GM12878 (cell line): ENCODE data around the gene CD9. TPM values are rescaled to one million over a fixed set of nuclear protein-coding genes. Genes with fewer than 3 reads are reported as not detected.

Source experiments
- ATAC-seq: fragments of 200-7000 bp; cut with Tn5 transposase; 3 replicates; pipeline ENCODE4 v1.9.1; 2020; ENCODE audit warnings: mild to moderate bottlenecking, moderate library complexity
- BruUV-seq: library from RNA; stranded (reverse); fragments of 400-500 nt; replicated peaks from 2 replicates; lab custom pipeline; 2021; lab: Mats Ljungman, UMichigan
- CTCF ChIA-PET: fragments of 300-600 bp; sonication (Branson Sonifier 250); formaldehyde crosslinking; extraction: SDS; loops from one replicate; lab custom pipeline; 2021; ENCODE audit warnings: inconsistent platforms; lab: Yijun Ruan, JAX
- POLR2A ChIA-PET: fragments of 350-600 bp; formaldehyde crosslinking; extraction: SDS; loops from one replicate; lab custom pipeline; 2021; ENCODE audit warnings: inconsistent platforms; lab: Charles Lee
- RAD21 ChIA-PET: fragments of 300-600 bp; sonication (Branson Sonifier 250); formaldehyde crosslinking; loops from one replicate; lab custom pipeline; 2023; ENCODE audit warnings: antibody characterized with exemption; ENCODE audit not compliant: unreplicated experiment; lab: Charles Lee
- SMC1A ChIA-PET: fragments of 300-600 bp; sonication (Branson Sonifier 250); formaldehyde crosslinking; loops from one replicate; lab custom pipeline; 2023; ENCODE audit not compliant: unreplicated experiment, uncharacterized antibody; lab: Charles Lee
- DNase-seq: peaks from one replicate; pipeline ENCODE4 v3.0.0-alpha.2; 2011; ENCODE audit warnings: low read depth, low spot score
- FAIRE-seq: peaks from 3 replicates; lab custom pipeline; 2011; peaks lifted over from hg19 to GRCh38; lab: Jason Lieb, UNC
- H2AFZ ChIP-seq: 2 replicates; pipeline ENCODE4 v1.6.0; 2011; ENCODE audit warnings: low read depth, low read length, control low read depth; ENCODE audit not compliant: control insufficient read depth
- H3K27ac ChIP-seq: 2 replicates; pipeline ENCODE4 v1.5.1; 2011; ENCODE audit warnings: control low read depth; ENCODE audit not compliant: control insufficient read depth, insufficient read depth
- H3K27me3 ChIP-seq, 2 experiments: replicated peaks in 1 of 2; 2 replicates each; pipeline versions ENCODE4 v1.6.0 to v1.6.1; 2011; ENCODE audit warnings: low read length in 1 of 2; ENCODE audit not compliant: control insufficient read depth in 2 of 2, insufficient read depth in 2 of 2
- H3K36me3 ChIP-seq, 2 experiments: 2 replicates each; pipeline ENCODE4 v1.5.1; 2011; ENCODE audit warnings: low read length in 1 of 2; ENCODE audit not compliant: control insufficient read depth in 2 of 2, insufficient read depth in 2 of 2
- H3K4me1 ChIP-seq: 2 replicates; pipeline ENCODE4 v1.6.1; 2011; ENCODE audit warnings: mild to moderate bottlenecking, low read length, moderate library complexity, mixed read lengths; ENCODE audit not compliant: control insufficient read depth, insufficient read depth
- H3K4me2 ChIP-seq: 2 replicates; pipeline ENCODE4 v1.6.0; 2011; ENCODE audit warnings: control low read depth; ENCODE audit not compliant: control insufficient read depth, insufficient read depth
- H3K4me3 ChIP-seq: fragments of 200-600 bp; sonication (generic); 2 replicates; pipeline ENCODE4 v1.5.1; 2016
- H3K79me2 ChIP-seq: 2 replicates; pipeline ENCODE4 v1.6.0; 2011; ENCODE audit warnings: low read length; ENCODE audit not compliant: control insufficient read depth, insufficient read depth
- H3K9ac ChIP-seq: 2 replicates; pipeline ENCODE4 v1.8.0; 2011; ENCODE audit warnings: low read length, control low read depth, mixed read lengths; ENCODE audit not compliant: control insufficient read depth, insufficient read depth
- H3K9me3 ChIP-seq: replicated peaks from 3 replicates; pipeline ENCODE4 v1.5.1; 2011; ENCODE audit warnings: mild to moderate bottlenecking, low read length; ENCODE audit not compliant: control insufficient read depth, insufficient read depth
- H4K20me1 ChIP-seq: 2 replicates; pipeline ENCODE4 v1.6.0; 2011; ENCODE audit not compliant: control insufficient read depth, insufficient read depth
- BHLHE40 ChIP-seq, 2 experiments: fragments of 450-650 bp in 1 of 2; IDR thresholded peaks; 2 replicates each; pipeline ENCODE4 v1.6.1; 2011 to 2017; ENCODE audit warnings: low read depth in 2 of 2, borderline replicate concordance in 1 of 2, improper control_type of control experiment in 1 of 2, low read length in 1 of 2, mild to moderate bottlenecking in 1 of 2
- EED ChIP-seq: sonication (generic); IDR thresholded peaks from 2 replicates; pipeline ENCODE4 v1.6.1; 2016; ENCODE audit warnings: antibody characterized with exemption, low read depth
- GATAD2B ChIP-seq: fragments of 450-650 bp; conservative IDR thresholded peaks from 2 replicates; pipeline ENCODE4 v1.6.1; 2017; ENCODE audit warnings: low read depth, mild to moderate bottlenecking, moderate library complexity
- IKZF2 ChIP-seq, 2 experiments: fragments of 450-650 bp; IDR thresholded peaks; 2 replicates each; pipeline ENCODE4 v1.6.1; 2017; ENCODE audit warnings: mild to moderate bottlenecking in 2 of 2, moderate library complexity in 2 of 2
- LARP7 ChIP-seq: fragments of 450-650 bp; IDR thresholded peaks from 2 replicates; pipeline ENCODE4 v1.6.1; 2017; ENCODE audit warnings: mild to moderate bottlenecking
- NBN ChIP-seq: fragments of 450-650 bp; IDR thresholded peaks from 2 replicates; pipeline ENCODE4 v1.6.1; 2016
- NR2F1 ChIP-seq: fragments of 450-650 bp; conservative IDR thresholded peaks from 2 replicates; pipeline ENCODE4 v1.6.1; 2017; ENCODE audit warnings: mild to moderate bottlenecking
- RB1 ChIP-seq: fragments of 450-650 bp; formaldehyde crosslinking; IDR thresholded peaks from 2 replicates; pipeline ENCODE4 v1.6.1; 2017; ENCODE audit warnings: mild to moderate bottlenecking, borderline replicate concordance
- RELB ChIP-seq: fragments of 450-650 bp; IDR thresholded peaks from 2 replicates; pipeline ENCODE4 v1.6.1; 2017; ENCODE audit warnings: low read depth, mild to moderate bottlenecking, moderate library complexity
- SMC3 ChIP-seq: IDR thresholded peaks from 2 replicates; pipeline ENCODE4 v1.6.1; 2011; ENCODE audit warnings: low read length, improper control_type of control experiment, borderline replicate concordance
- YY1 ChIP-seq: IDR thresholded peaks from 2 replicates; pipeline ENCODE4 v1.6.1; 2011; ENCODE audit warnings: low read depth, mild to moderate bottlenecking, low read length
- ZNF592 ChIP-seq: fragments of 450-650 bp; IDR thresholded peaks from 2 replicates; pipeline ENCODE4 v1.6.1; 2017; ENCODE audit warnings: mild to moderate bottlenecking, moderate library complexity
- WGBS: methylation state at CpG from one replicate; pipeline ENCODE4 v1.1.6; 2016; ENCODE audit warnings: low lambda C conversion rate; ENCODE audit not compliant: insufficient replicate concordance, insufficient coverage; ENCODE audit errors: missing lambda C conversion rate; 5-methylcytosine and 5-hydroxymethylcytosine counted together
- in situ Hi-C: fragments of 300-500 bp; cut with MboI; formaldehyde crosslinking; loops from 9 replicates; pipeline ENCODE4 v1.14.3; 2018; ENCODE audit warnings: mixed read lengths
- intact Hi-C: fragments of 100-400 bp; cut with micrococcal nuclease; formaldehyde crosslinking; loops from one replicate; pipeline ENCODE4 v1.14.2; 2022; ENCODE audit not compliant: unreplicated experiment
- polyA plus RNA-seq, 11 experiments: library from polyadenylated mRNA; depleted of rRNA in 4 of 11; unstranded in 6 of 11; stranded (reverse) in 5 of 11; fragments of >200 nt; fragmentation: Nextera tagmentation in 4 of 11; fragmentation: Illumina TruSeq in 1 of 11; extraction: Ambion mirVana in 4 of 11; extraction: Trizol in 1 of 11; gene quantifications; 1 replicate in 1 of 11; 2 replicates in 10 of 11; pipeline versions ENCODE4 v1.2.1 to v1.2.3, GENCODE V29; 2011 to 2016; ENCODE audit warnings: inconsistent platforms in 2 of 11, missing spikeins in 2 of 11, low read depth in 1 of 11
- total RNA-seq, 4 experiments: library from RNA; depleted of rRNA in 3 of 4; stranded (reverse); fragments of >200 nt in 3 of 4; fragmentation: Illumina TruSeq in 1 of 4; extraction: Trizol in 1 of 4; gene quantifications; 2 replicates each; pipeline versions ENCODE4 v1.2.1 to v1.2.3, GENCODE V29; 2013 to 2021
- TF ChIP-seq, protein P1 (sequence below), 3 experiments: IDR thresholded peaks in 2 of 3; conservative IDR thresholded peaks in 1 of 3; 2 replicates each; pipeline ENCODE4 v1.5.1; 2011; ENCODE audit warnings: low read depth in 3 of 3, low read length in 3 of 3, mild to moderate bottlenecking in 3 of 3, control low read depth in 2 of 3, moderate library complexity in 2 of 3, inconsistent platforms in 1 of 3, mixed read lengths in 1 of 3; ENCODE audit not compliant: control insufficient read depth in 2 of 3, insufficient read depth in 1 of 3; ENCODE audit errors: extremely low read depth in 1 of 3

Gene CD9
- total and polyA plus RNA-seq, 10 of the 15 experiments (the other 5 are each of a cell fraction or from before 2014, with no cell fraction given): 4.8 to 29.9 (median 9.7) TPM

GRCh38 chr12:6195665-6196535 is 4.3 kb upstream of the CD9 start:
- SMC1A ChIA-PET: interaction anchor here (0.6 to 3.9 kb wide), 21 partner anchors 8 to 270 kb away, joined by 3 to 107 read pairs (median 4); no protein-coding TSS in a partner anchor
- Histone ChIP-seq H4K20me1 (no peaks in the 10 kb centered on the region), H3K9me3 (no peaks in the 10 kb centered on the region), H3K4me2 (no peak overlapping the region), H3K4me1 (no peaks in the 10 kb centered on the region; the same call in 1 of the 2 replicates), H3K27ac (no peak overlapping the region), H3K4me3 (no peak overlapping the region), H3K9ac (no peak overlapping the region), H3K27me3 (peaks cover 2 to 14% of the 10 kb centered on the region in 2 experiments; a peak in 3 of 4 replicates), H2AFZ (no peak overlapping the region), H3K36me3 (no peaks in the 10 kb centered on the region), H3K79me2 (no peaks in the 10 kb centered on the region)
- POLR2A ChIA-PET: interaction anchor here (0.6 to 3.6 kb wide), 8 partner anchors 28 to 290 kb away, joined by 3 to 32 read pairs (median 4); no protein-coding TSS in a partner anchor
- intact Hi-C loops (loop anchor here (1.0 to 2.0 kb wide), 3 partner anchors 82 to 133 kb away; no protein-coding TSS in a partner anchor), in situ Hi-C loops (no loop called here)
- ATAC-seq (peak; percentile 75), FAIRE-seq (peak; percentile 85), DNase-seq (peak; percentile 16)
- RAD21 ChIA-PET: interaction anchor here (0.6 to 17.5 kb wide), 23 partner anchors 9 to 270 kb away, joined by 3 to 304 read pairs (median 6); no protein-coding TSS in a partner anchor
- no TSS peak for BruUV-seq
- 5% methylated on average over 10 of the region's 10 CpGs for WGBS
- CTCF ChIA-PET: interaction anchor here (0.5 to 21.0 kb wide), 38 partner anchors 8 to 1651 kb away, joined by 3 to 401 read pairs (median 4); partner anchors contain the start of gene TAPBPL
- TF ChIP-seq GATAD2B (0 out of 2 replicates have a peak, but pooled peaks have one; percentile 25), RELB (peak; percentile 68), NR2F1 (0 out of 2 replicates have a peak, but pooled peaks have one; percentile 27), EED (no peak), BHLHE40 (IDR thresholded peaks at IDR 0.05; ENCODE audit: borderline replicate concordance in 1 of 2, low read depth in 2 of 2, low read length in 1 of 2) (0 out of 4 replicates have a peak, but pooled peaks of 1 of the 2 experiments have one; percentile 15), LARP7 (peak; percentile 48; the same call in 1 of the 2 replicates), IKZF2 (IDR thresholded peaks at IDR 0.05) (peak; percentile 52 to 56; a peak in 3 of 4 replicates), YY1 (peak; percentile 50; the same call in 1 of the 2 replicates), ZNF592 (0 out of 2 replicates have a peak, but pooled peaks have one; percentile 8), NBN (0 out of 2 replicates have a peak, but pooled peaks have one; percentile 57), SMC3 (peak; percentile 93), RB1 (0 out of 2 replicates have a peak, but pooled peaks have one; percentile 50)
- TF ChIP-seq, protein P1, sequence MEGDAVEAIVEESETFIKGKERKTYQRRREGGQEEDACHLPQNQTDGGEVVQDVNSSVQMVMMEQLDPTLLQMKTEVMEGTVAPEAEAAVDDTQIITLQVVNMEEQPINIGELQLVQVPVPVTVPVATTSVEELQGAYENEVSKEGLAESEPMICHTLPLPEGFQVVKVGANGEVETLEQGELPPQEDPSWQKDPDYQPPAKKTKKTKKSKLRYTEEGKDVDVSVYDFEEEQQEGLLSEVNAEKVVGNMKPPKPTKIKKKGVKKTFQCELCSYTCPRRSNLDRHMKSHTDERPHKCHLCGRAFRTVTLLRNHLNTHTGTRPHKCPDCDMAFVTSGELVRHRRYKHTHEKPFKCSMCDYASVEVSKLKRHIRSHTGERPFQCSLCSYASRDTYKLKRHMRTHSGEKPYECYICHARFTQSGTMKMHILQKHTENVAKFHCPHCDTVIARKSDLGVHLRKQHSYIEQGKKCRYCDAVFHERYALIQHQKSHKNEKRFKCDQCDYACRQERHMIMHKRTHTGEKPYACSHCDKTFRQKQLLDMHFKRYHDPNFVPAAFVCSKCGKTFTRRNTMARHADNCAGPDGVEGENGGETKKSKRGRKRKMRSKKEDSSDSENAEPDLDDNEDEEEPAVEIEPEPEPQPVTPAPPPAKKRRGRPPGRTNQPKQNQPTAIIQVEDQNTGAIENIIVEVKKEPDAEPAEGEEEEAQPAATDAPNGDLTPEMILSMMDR (IDR thresholded peaks at IDR 0.05 in 2 of 3, conservative IDR thresholded peaks at IDR 0.05 in 1 of 3; ENCODE audit: control insufficient read depth in 2 of 3, extremely low read depth in 1 of 3, insufficient read depth in 1 of 3, low read depth in 3 of 3, low read length in 3 of 3): peak; percentile 90 to 95 (median 94); a peak in 5 of 6 replicates
